H1 (cell line): ENCODE results near the gene RAB30. TPM values are rescaled to one million over a fixed set of nuclear protein-coding genes. Genes with fewer than 3 reads are reported as not detected.

Source experiments
- CTCF ChIA-PET: fragments of 300-600 bp; sonication (Branson Sonifier 250); formaldehyde crosslinking; loops from one replicate; lab custom pipeline; 2021; ENCODE audit not compliant: partially characterized antibody; lab: Charles Lee
- POLR2A ChIA-PET: fragments of 300-600 bp; sonication (Branson Sonifier 250); formaldehyde crosslinking; loops from one replicate; lab custom pipeline; 2021; ENCODE audit warnings: inconsistent platforms; ENCODE audit not compliant: partially characterized antibody; lab: Charles Lee
- DNase-seq, 2 experiments: peaks; one replicate each; pipeline versions ENCODE4 v3.0.0 to v3.0.0-alpha.2; 2010 to 2022; ENCODE audit warnings: low spot score in 2 of 2, low read depth in 1 of 2, mixed read lengths in 1 of 2
- FAIRE-seq: peaks from 2 replicates; lab custom pipeline; 2011; peaks lifted over from hg19 to GRCh38; lab: Jason Lieb, UNC
- H2AFZ ChIP-seq: 2 replicates; pipeline ENCODE4 v1.8.1; 2012; ENCODE audit warnings: low read length, inconsistent platforms
- H2AK5ac ChIP-seq: 2 replicates; pipeline ENCODE4 v1.6.1; 2013; ENCODE audit warnings: low read depth, low read length
- H2BK120ac ChIP-seq: replicated peaks from 2 replicates; pipeline ENCODE3; 2013; ENCODE audit warnings: low read depth, low read length, inconsistent platforms
- H2BK12ac ChIP-seq: 2 replicates; pipeline ENCODE4 v1.6.1; 2013; ENCODE audit warnings: low read depth, low read length
- H2BK15ac ChIP-seq: 2 replicates; pipeline ENCODE4 v1.6.1; 2013; ENCODE audit warnings: low read length
- H2BK20ac ChIP-seq: 2 replicates; pipeline ENCODE4 v1.6.1; 2013; ENCODE audit warnings: low read length
- H2BK5ac ChIP-seq: 2 replicates; pipeline ENCODE4 v1.6.1; 2013; ENCODE audit warnings: low read depth, low read length
- H3K14ac ChIP-seq: 2 replicates; pipeline ENCODE4 v1.6.1; 2013; ENCODE audit warnings: inconsistent platforms; ENCODE audit not compliant: insufficient read length
- H3K18ac ChIP-seq: 2 replicates; pipeline ENCODE4 v1.6.1; 2013; ENCODE audit warnings: low read length; ENCODE audit errors: extremely low read depth
- H3K23ac ChIP-seq: 2 replicates; pipeline ENCODE4 v1.6.1; 2013; ENCODE audit warnings: inconsistent platforms; ENCODE audit not compliant: insufficient read length
- H3K23me2 ChIP-seq: 2 replicates; pipeline ENCODE4 v1.6.1; 2013; ENCODE audit warnings: low read depth, low read length
- H3K27ac ChIP-seq: 2 replicates; pipeline ENCODE4 v1.6.1; 2011; ENCODE audit warnings: low read depth, low read length, inconsistent platforms
- H3K27me3 ChIP-seq, 4 experiments: replicated peaks in 1 of 4; 1 replicate in 1 of 4; 2 replicates in 3 of 4; pipeline versions ENCODE4 v1.6.1 to v1.8.1; 2011 to 2013; ENCODE audit warnings: low read length in 3 of 4, mild to moderate bottlenecking in 3 of 4, inconsistent platforms in 2 of 4, mixed read lengths in 2 of 4, moderate library complexity in 1 of 4; ENCODE audit not compliant: control insufficient read depth in 3 of 4, insufficient read depth in 3 of 4; ENCODE audit errors: extremely low read depth in 1 of 4
- H3K36me3 ChIP-seq, 4 experiments: 2 replicates each; pipeline versions ENCODE4 v1.6.1 to v1.8.1; 2011 to 2013; ENCODE audit warnings: mild to moderate bottlenecking in 4 of 4, low read length in 3 of 4, moderate library complexity in 2 of 4, control low read depth in 1 of 4, inconsistent platforms in 1 of 4; ENCODE audit not compliant: insufficient read depth in 4 of 4, control insufficient read depth in 2 of 4
- H3K4ac ChIP-seq: replicated peaks from 2 replicates; pipeline ENCODE3; 2013; ENCODE audit warnings: low read length, low read depth, mixed read lengths, inconsistent platforms; ENCODE audit not compliant: insufficient read length
- H3K4me1 ChIP-seq, 4 experiments: replicated peaks in 1 of 4; 1 replicate in 1 of 4; 2 replicates in 3 of 4; pipeline versions ENCODE4 v1.6.1 to v1.8.1; 2011 to 2013; ENCODE audit warnings: low read length in 3 of 4, inconsistent platforms in 2 of 4, mixed read lengths in 1 of 4; ENCODE audit not compliant: insufficient read depth in 4 of 4, control insufficient read depth in 3 of 4
- H3K4me2 ChIP-seq, 2 experiments: 2 replicates each; pipeline versions ENCODE4 v1.6.1 to v1.8.1; 2011 to 2013; ENCODE audit warnings: low read depth in 2 of 2, low read length in 2 of 2, control low read depth in 1 of 2, inconsistent platforms in 1 of 2, mild to moderate bottlenecking in 1 of 2; ENCODE audit not compliant: insufficient read depth in 1 of 2
- H3K4me3 ChIP-seq, 4 experiments: fragments of 200-600, 300-600 bp in 1 of 4; sonication (generic), shearing (Covaris generic), sonication (Bioruptor Twin) in 1 of 4; 2 replicates each; pipeline versions ENCODE4 v1.5.1 to v1.8.1; 2011 to 2016; ENCODE audit warnings: low read length in 4 of 4, low read depth in 3 of 4, control low read depth in 2 of 4, inconsistent platforms in 2 of 4, mild to moderate bottlenecking in 2 of 4, mixed read lengths in 1 of 4, moderate library complexity in 1 of 4; ENCODE audit not compliant: insufficient read depth in 2 of 4; ENCODE audit errors: extremely low read depth in 1 of 4
- H3K56ac ChIP-seq: replicated peaks from 2 replicates; pipeline ENCODE3; 2013; ENCODE audit warnings: low read depth, mild to moderate bottlenecking, mixed read lengths, low read length, inconsistent platforms; ENCODE audit not compliant: insufficient read length
- H3K79me1 ChIP-seq: 2 replicates; pipeline ENCODE4 v1.6.1; 2013; ENCODE audit warnings: low read depth, low read length, control low read depth
- H3K79me2 ChIP-seq, 2 experiments: 2 replicates each; pipeline versions ENCODE4 v1.6.1 to v1.8.1; 2012 to 2013; ENCODE audit warnings: low read length in 2 of 2, mild to moderate bottlenecking in 2 of 2, inconsistent platforms in 1 of 2; ENCODE audit not compliant: insufficient read depth in 2 of 2, control insufficient read depth in 1 of 2
- H3K9ac ChIP-seq, 4 experiments: replicated peaks in 1 of 4; 1 replicate in 1 of 4; 2 replicates in 3 of 4; pipeline versions ENCODE4 v1.6.1 to v1.8.1; 2011 to 2013; ENCODE audit warnings: low read depth in 3 of 4, low read length in 3 of 4, control low read depth in 2 of 4, mild to moderate bottlenecking in 2 of 4, moderate library complexity in 2 of 4, inconsistent platforms in 1 of 4; ENCODE audit errors: extremely low read depth in 1 of 4
- H3K9me3 ChIP-seq, 2 experiments: 2 replicates each; pipeline versions ENCODE4 v1.6.1 to v1.8.1; 2012 to 2013; ENCODE audit warnings: mild to moderate bottlenecking in 2 of 2, moderate library complexity in 2 of 2, control low read depth in 1 of 2, inconsistent platforms in 1 of 2, low read depth in 1 of 2, low read length in 1 of 2, mixed read lengths in 1 of 2; ENCODE audit not compliant: insufficient read depth in 2 of 2
- H4K20me1 ChIP-seq, 2 experiments: replicated peaks in 1 of 2; 2 replicates each; pipeline versions ENCODE3 to v1.8.1; 2011 to 2013; ENCODE audit warnings: inconsistent platforms in 2 of 2, low read length in 2 of 2, mild to moderate bottlenecking in 1 of 2; ENCODE audit not compliant: insufficient read depth in 2 of 2, control insufficient read depth in 1 of 2
- H4K5ac ChIP-seq: 2 replicates; pipeline ENCODE4 v1.6.1; 2013; ENCODE audit warnings: low read length, low read depth, mixed read lengths, inconsistent platforms; ENCODE audit not compliant: insufficient read length
- H4K8ac ChIP-seq: 2 replicates; pipeline ENCODE4 v1.8.0; 2013; ENCODE audit warnings: mild to moderate bottlenecking, moderate library complexity, low read length, inconsistent platforms; ENCODE audit not compliant: insufficient read depth; ENCODE audit errors: extremely low read depth
- H4K91ac ChIP-seq: replicated peaks from 2 replicates; pipeline ENCODE3; 2013; ENCODE audit warnings: low read length, mixed read lengths, inconsistent platforms; ENCODE audit not compliant: insufficient read length
- HDAC6 ChIP-seq: IDR thresholded peaks from one replicate; pipeline ENCODE4 v1.7.1; 2012; ENCODE audit warnings: low read depth, mild to moderate bottlenecking, inconsistent platforms, low read length, moderate library complexity
- MAX ChIP-seq: IDR thresholded peaks from 2 replicates; pipeline ENCODE4 v1.6.1; 2012; ENCODE audit warnings: inconsistent platforms
- SIX5 ChIP-seq: IDR thresholded peaks from 2 replicates; pipeline ENCODE4 v1.6.1; 2011; ENCODE audit warnings: mild to moderate bottlenecking, low read depth, low read length
- TEAD4 ChIP-seq: IDR thresholded peaks from 2 replicates; pipeline ENCODE4 v1.6.1; 2012; ENCODE audit warnings: low read depth, low read length, inconsistent platforms, mixed read lengths
- WGBS, 2 experiments: shearing (Covaris generic) in 1 of 2; methylation state at CpG; one replicate each; pipeline versions ENCODE4 v1.1.6 to v1.1.7; 2013 to 2015; ENCODE audit warnings: low lambda C conversion rate in 2 of 2, mixed read lengths in 2 of 2, inconsistent platforms in 1 of 2, low coverage in 1 of 2, missing lambda C conversion rate in 1 of 2; ENCODE audit not compliant: insufficient replicate concordance in 2 of 2, insufficient coverage in 1 of 2, insufficient read length in 1 of 2; ENCODE audit errors: extremely low coverage in 1 of 2, missing lambda C conversion rate in 1 of 2; 5-methylcytosine and 5-hydroxymethylcytosine counted together
- polyA plus RNA-seq, 7 experiments: library from polyadenylated mRNA; depleted of rRNA in 3 of 7; stranded (reverse) in 5 of 7; unstranded in 2 of 7; fragments of >200 nt in 5 of 7; fragments of 200-250 nt in 2 of 7; gene quantifications; 1 replicate in 5 of 7; 2 replicates in 1 of 7; 4 replicates in 1 of 7; pipeline versions ENCODE4 v1.2.1 to v1.2.3, GENCODE V29; 2011 to 2013; ENCODE audit warnings: missing spikeins in 2 of 7, mixed read lengths in 2 of 7
- total RNA-seq: library from RNA; stranded (reverse); fragmentation: NEBNext Ultra II Directional; extraction: Animal tissue kit (Norgen Biotek cat#: 25700); gene quantifications from 2 replicates; pipeline ENCODE4 v1.2.1, GENCODE V29; 2021
- TF ChIP-seq, protein P1 (sequence below): IDR thresholded peaks from 2 replicates; pipeline ENCODE4 v1.6.1; 2012; ENCODE audit warnings: inconsistent platforms

RAB30 gene
- total and polyA plus RNA-seq, 2 of the 8 experiments (the other 6 are each of a cell fraction or from before 2014, with no cell fraction given), result 1.6 to 11.7 TPM

GRCh38 chr11:82992223-82992622, 79.5 kb downstream of the RAB30 start:
- POLR2A ChIA-PET, result no interaction called here
- 92% methylated on average over 1 of the region's 1 CpG; no CpG with 5 or more reads in 1 of the 2 experiments for WGBS, 2 experiments

More at GRCh38 chr11:82992223-82992622, 79.5 kb downstream of the RAB30 start:
- Histone ChIP-seq H3K56ac (no peak overlapping the region), H3K4me2 (no peak overlapping the region), H2BK20ac (no peak overlapping the region), H3K79me1 (no peaks in the 10 kb centered on the region), H3K9ac (no peak overlapping the region), H3K9me3 (no peaks in the 10 kb centered on the region), H3K18ac (no peak overlapping the region), H3K27ac (no peak overlapping the region), H2AK5ac (no peak overlapping the region), H4K91ac (no peak overlapping the region), H3K23ac (no peak overlapping the region), H3K4ac (no peak overlapping the region), H3K4me1 (no peaks in the 10 kb centered on the region), H2BK12ac (no peak overlapping the region), H3K79me2 (no peaks in the 10 kb centered on the region), H3K36me3 (no peaks in the 10 kb centered on the region), H3K14ac (no peak overlapping the region), H3K27me3 (no peaks in the 10 kb centered on the region), H3K23me2 (peaks cover 2% of the 10 kb centered on the region; the same call in 1 of the 2 replicates), H2BK15ac (no peak overlapping the region), H4K5ac (no peak overlapping the region), H2AFZ (no peak overlapping the region), H4K20me1 (no peaks in the 10 kb centered on the region), H2BK5ac (no peak overlapping the region), H3K4me3 (no peak overlapping the region), H4K8ac (no peak overlapping the region), H2BK120ac (no peak overlapping the region)
- CTCF ChIA-PET, result interaction anchor here (1.2 kb wide), 1 partner anchor 189 kb away, joined by 3 read pairs; no protein-coding TSS in a partner anchor
- TF ChIP-seq TEAD4 (no peak), HDAC6 (no peak), SIX5 (no peak), MAX (no peak)
- TF ChIP-seq, protein P1, sequence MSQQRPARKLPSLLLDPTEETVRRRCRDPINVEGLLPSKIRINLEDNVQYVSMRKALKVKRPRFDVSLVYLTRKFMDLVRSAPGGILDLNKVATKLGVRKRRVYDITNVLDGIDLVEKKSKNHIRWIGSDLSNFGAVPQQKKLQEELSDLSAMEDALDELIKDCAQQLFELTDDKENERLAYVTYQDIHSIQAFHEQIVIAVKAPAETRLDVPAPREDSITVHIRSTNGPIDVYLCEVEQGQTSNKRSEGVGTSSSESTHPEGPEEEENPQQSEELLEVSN, result no peak
- no peak for DNase-seq
- FAIRE-seq, result no peak
